Fibroblast of lung (primary cell): Measurements from ENCODE around the gene MAT1A. TPM values are rescaled to one million over a fixed set of nuclear protein-coding genes. Genes with fewer than 3 reads are reported as not detected.

Experiments
- DNase-seq, 2 donors: peaks; one replicate each; pipeline versions ENCODE4 v3.0.0 to v3.0.0-alpha.2; 2010; ENCODE audit warnings: low read depth in 2 of 2
- H2AFZ ChIP-seq: 2 replicates; pipeline ENCODE4 v1.5.1; 2012; ENCODE audit warnings: low read length, control low read depth, inconsistent platforms
- H3K27ac ChIP-seq: 2 replicates; pipeline ENCODE4 v1.5.1; 2011; ENCODE audit warnings: low read length, control low read depth; ENCODE audit not compliant: insufficient read depth
- H3K27me3 ChIP-seq: 2 replicates; pipeline ENCODE4 v1.5.1; 2011; ENCODE audit warnings: mild to moderate bottlenecking, low read length; ENCODE audit not compliant: control insufficient read depth, insufficient read depth
- H3K36me3 ChIP-seq: 2 replicates; pipeline ENCODE4 v1.5.1; 2011; ENCODE audit warnings: low read length; ENCODE audit not compliant: control insufficient read depth, insufficient read depth
- H3K4me1 ChIP-seq: 2 replicates; pipeline ENCODE4 v1.5.1; 2011; ENCODE audit warnings: low read length; ENCODE audit not compliant: control insufficient read depth, insufficient read depth; ENCODE audit errors: extremely low read depth
- H3K4me2 ChIP-seq: 2 replicates; pipeline ENCODE4 v1.5.1; 2011; ENCODE audit warnings: low read length, control low read depth; ENCODE audit not compliant: insufficient read depth; ENCODE audit errors: extremely low read depth
- H3K4me3 ChIP-seq, 4 experiments: fragments of 200-600 bp in 1 of 4; sonication (generic) in 1 of 4; replicated peaks in 1 of 4; 2 replicates each; pipeline ENCODE4 v1.5.1; 2011 to 2016; ENCODE audit warnings: low read length in 4 of 4, low read depth in 3 of 4, mild to moderate bottlenecking in 3 of 4, control low read depth in 2 of 4, inconsistent platforms in 1 of 4, mixed read lengths in 1 of 4; ENCODE audit not compliant: insufficient read depth in 1 of 4; ENCODE audit errors: control extremely low read depth in 1 of 4
- H3K79me2 ChIP-seq: 2 replicates; pipeline ENCODE4 v1.5.1; 2012; ENCODE audit warnings: mild to moderate bottlenecking, low read length, inconsistent platforms; ENCODE audit not compliant: control insufficient read depth, insufficient read depth
- H3K9ac ChIP-seq: 2 replicates; pipeline ENCODE4 v1.5.1; 2011; ENCODE audit warnings: mild to moderate bottlenecking, low read length, control low read depth; ENCODE audit not compliant: insufficient read depth
- H3K9me3 ChIP-seq: 2 replicates; pipeline ENCODE4 v1.5.1; 2012; ENCODE audit warnings: low read depth, low read length; ENCODE audit not compliant: control insufficient read depth, insufficient read depth
- H4K20me1 ChIP-seq: 2 replicates; pipeline ENCODE4 v1.5.1; 2011; ENCODE audit warnings: low read length; ENCODE audit not compliant: control insufficient read depth, insufficient read depth; ENCODE audit errors: extremely low read depth
- EZH2 ChIP-seq: IDR thresholded peaks from 2 replicates; pipeline ENCODE4 v1.5.1; 2012; ENCODE audit warnings: low read length, control low read depth, mild to moderate bottlenecking; ENCODE audit errors: missing control alignments
- polyA plus RNA-seq, 2 donors: library from polyadenylated mRNA; depleted of rRNA in 1 of 2; stranded (reverse) in 1 of 2; unstranded in 1 of 2; fragments of >200 nt; gene quantifications; 2 replicates each; pipeline ENCODE4 v1.2.1, GENCODE V29; 2011 to 2012; ENCODE audit warnings: missing spikeins in 1 of 2
- total RNA-seq: library from RNA; depleted of rRNA; stranded (reverse); fragments of >200 nt; gene quantifications from 2 replicates; pipeline ENCODE4 v1.2.1, GENCODE V29; 2014
- TF ChIP-seq, protein P1 (sequence below), 2 donors: IDR thresholded peaks in 1 of 2; conservative IDR thresholded peaks in 1 of 2; 1 replicate in 1 of 2; 2 replicates in 1 of 2; pipeline ENCODE4 v1.5.1; 2011 to 2012; ENCODE audit warnings: low read length in 2 of 2, control low read depth in 1 of 2, inconsistent platforms in 1 of 2, low read depth in 1 of 2, mild to moderate bottlenecking in 1 of 2

MAT1A gene
- total and polyA plus RNA-seq, 2 donors (not counting 1 experiment from before 2014, with no cell fraction given): not detected

DNA sequence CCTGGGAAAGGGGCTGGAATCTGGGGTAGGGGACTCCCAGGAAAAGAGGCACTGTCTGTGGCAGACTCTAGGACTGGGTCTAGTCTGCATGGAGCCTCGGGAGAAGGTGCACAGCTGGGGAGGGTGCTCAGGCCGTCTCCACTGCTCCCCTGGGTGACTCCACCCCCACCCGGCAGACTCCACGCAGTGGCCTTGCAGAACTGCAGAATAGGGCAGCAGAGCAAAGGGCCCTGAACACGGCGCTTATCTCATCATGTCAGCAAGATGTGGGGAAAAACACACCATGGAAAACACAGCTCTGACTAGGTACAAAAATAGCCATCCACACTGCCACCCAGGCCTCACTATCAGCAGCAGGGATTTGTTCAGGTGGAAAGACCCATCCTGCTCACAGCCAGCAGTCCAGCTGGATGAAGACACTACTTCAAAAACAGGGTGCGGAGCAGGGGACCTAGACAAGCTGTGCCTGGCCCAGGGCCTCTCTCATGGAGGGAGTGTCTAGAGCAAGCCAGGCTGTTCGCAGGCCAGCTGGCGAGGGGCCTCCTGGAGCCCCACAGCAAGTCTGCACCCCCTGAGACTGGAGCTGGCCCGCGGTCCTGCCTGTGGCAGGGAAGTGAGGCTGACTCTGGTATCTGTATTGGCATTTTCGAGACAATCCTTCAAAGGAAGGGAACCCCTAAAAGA lies 11.7 kb downstream of the MAT1A start:
- no peak for DNase-seq
- no peaks in the 10 kb centered on the region for H4K20me1 ChIP-seq
- no peak overlapping the region for H3K9ac ChIP-seq
- TF ChIP-seq EZH2: no peak
- TF ChIP-seq, protein P1, sequence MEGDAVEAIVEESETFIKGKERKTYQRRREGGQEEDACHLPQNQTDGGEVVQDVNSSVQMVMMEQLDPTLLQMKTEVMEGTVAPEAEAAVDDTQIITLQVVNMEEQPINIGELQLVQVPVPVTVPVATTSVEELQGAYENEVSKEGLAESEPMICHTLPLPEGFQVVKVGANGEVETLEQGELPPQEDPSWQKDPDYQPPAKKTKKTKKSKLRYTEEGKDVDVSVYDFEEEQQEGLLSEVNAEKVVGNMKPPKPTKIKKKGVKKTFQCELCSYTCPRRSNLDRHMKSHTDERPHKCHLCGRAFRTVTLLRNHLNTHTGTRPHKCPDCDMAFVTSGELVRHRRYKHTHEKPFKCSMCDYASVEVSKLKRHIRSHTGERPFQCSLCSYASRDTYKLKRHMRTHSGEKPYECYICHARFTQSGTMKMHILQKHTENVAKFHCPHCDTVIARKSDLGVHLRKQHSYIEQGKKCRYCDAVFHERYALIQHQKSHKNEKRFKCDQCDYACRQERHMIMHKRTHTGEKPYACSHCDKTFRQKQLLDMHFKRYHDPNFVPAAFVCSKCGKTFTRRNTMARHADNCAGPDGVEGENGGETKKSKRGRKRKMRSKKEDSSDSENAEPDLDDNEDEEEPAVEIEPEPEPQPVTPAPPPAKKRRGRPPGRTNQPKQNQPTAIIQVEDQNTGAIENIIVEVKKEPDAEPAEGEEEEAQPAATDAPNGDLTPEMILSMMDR (conservative IDR thresholded peaks at IDR 0.05 in 1 of 2, IDR thresholded peaks at IDR 0.05 in 1 of 2; ENCODE audit: low read depth in 1 of 2, low read length in 2 of 2): no peak
- no peak overlapping the region for H3K27ac ChIP-seq
- H2AFZ ChIP-seq: no peak overlapping the region
- H3K27me3 ChIP-seq: no peaks in the 10 kb centered on the region
- H3K4me1 ChIP-seq: no peaks in the 10 kb centered on the region
- no peaks in the 10 kb centered on the region for H3K79me2 ChIP-seq
- no peaks in the 10 kb centered on the region for H3K36me3 ChIP-seq
- no peaks in the 10 kb centered on the region for H3K9me3 ChIP-seq
- H3K4me2 ChIP-seq: no peak overlapping the region
- H3K4me3 ChIP-seq: no peak overlapping the region

DNA sequence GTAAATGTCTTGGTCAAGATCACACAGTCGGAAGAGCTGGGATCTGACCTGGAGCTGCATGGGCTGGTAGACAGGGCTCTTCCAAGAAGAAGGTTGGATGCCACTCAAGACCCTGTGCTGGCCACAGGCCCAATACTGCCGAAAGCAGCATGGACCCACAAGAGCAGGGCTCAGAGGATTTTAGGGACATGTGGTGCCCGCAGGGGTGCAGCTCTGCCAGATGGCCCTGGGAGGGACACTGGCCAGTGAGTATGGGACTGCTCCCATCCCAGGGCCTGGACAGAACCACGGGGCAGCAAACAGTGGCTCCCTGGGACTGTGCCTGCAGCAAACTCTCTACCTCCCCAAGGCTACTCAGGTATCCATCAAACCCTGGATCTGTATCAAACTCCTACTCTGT lies 12.4 kb downstream of the MAT1A start:
- Histone ChIP-seq H2AFZ (no peak overlapping the region), H3K9me3 (no peaks in the 10 kb centered on the region), H3K9ac (no peak overlapping the region), H3K4me2 (no peak overlapping the region), H3K27ac (no peak overlapping the region), H3K36me3 (no peaks in the 10 kb centered on the region), H3K27me3 (no peaks in the 10 kb centered on the region), H4K20me1 (no peaks in the 10 kb centered on the region), H3K79me2 (no peaks in the 10 kb centered on the region), H3K4me1 (no peaks in the 10 kb centered on the region), H3K4me3 (no peak overlapping the region)
- TF ChIP-seq, protein P1 (conservative IDR thresholded peaks at IDR 0.05 in 1 of 2, IDR thresholded peaks at IDR 0.05 in 1 of 2; ENCODE audit: low read depth in 1 of 2, low read length in 2 of 2): no peak
- TF ChIP-seq EZH2: no peak
- DNase-seq: no peak

DNA sequence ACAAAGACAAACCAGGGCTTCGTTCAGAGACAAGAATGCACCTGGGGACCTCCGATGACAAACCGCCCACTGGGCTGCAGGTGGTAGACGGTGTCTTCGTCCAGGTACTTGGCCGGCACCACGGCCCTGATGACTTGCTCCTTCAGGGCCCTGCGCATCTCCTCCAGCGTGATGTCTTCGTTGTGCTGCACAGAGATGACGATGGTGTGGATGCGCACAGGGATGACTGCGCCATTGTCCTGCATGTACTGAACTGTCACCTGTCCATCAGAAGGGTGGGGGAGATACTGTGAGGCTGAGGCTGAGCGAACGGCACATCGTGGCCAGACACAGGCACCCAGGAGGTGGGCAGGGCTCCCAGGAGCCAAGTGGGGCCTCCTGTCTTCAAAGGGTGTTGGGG lies 13.1 kb downstream of the MAT1A start:
- Histone ChIP-seq H3K27ac (no peak overlapping the region), H3K27me3 (no peaks in the 10 kb centered on the region), H4K20me1 (no peaks in the 10 kb centered on the region), H3K4me3 (no peak overlapping the region), H3K4me1 (no peaks in the 10 kb centered on the region), H3K4me2 (no peak overlapping the region), H2AFZ (no peak overlapping the region), H3K79me2 (no peaks in the 10 kb centered on the region), H3K9me3 (no peaks in the 10 kb centered on the region), H3K36me3 (no peaks in the 10 kb centered on the region), H3K9ac (no peak overlapping the region)
- TF ChIP-seq, protein P1 (conservative IDR thresholded peaks at IDR 0.05 in 1 of 2, IDR thresholded peaks at IDR 0.05 in 1 of 2; ENCODE audit: low read depth in 1 of 2, low read length in 2 of 2): no peak
- TF ChIP-seq EZH2: no peak
- no peak for DNase-seq
